Endodermal cell (in vitro differentiated cells): ENCODE data around the gene LHFPL3. TPM values are rescaled to one million over a fixed set of nuclear protein-coding genes. Genes with fewer than 3 reads are reported as not detected.

Source experiments
- DNase-seq: peaks from one replicate; pipeline ENCODE4 v3.0.0-alpha.2; 2017
- H3K27ac ChIP-seq: 2 replicates; pipeline ENCODE4 v1.5.1; 2013; ENCODE audit warnings: mild to moderate bottlenecking, low read depth, low read length, moderate library complexity
- H3K27me3 ChIP-seq: 2 replicates; pipeline ENCODE4 v1.6.1; 2013; ENCODE audit warnings: mild to moderate bottlenecking, low read length, moderate library complexity; ENCODE audit not compliant: insufficient read depth, control insufficient read depth, poor library complexity, severe bottlenecking
- H3K36me3 ChIP-seq: 2 replicates; pipeline ENCODE4 v1.7.0; 2013; ENCODE audit warnings: mild to moderate bottlenecking, low read length, moderate library complexity; ENCODE audit not compliant: control insufficient read depth, insufficient read depth
- H3K4me1 ChIP-seq: one replicate; pipeline ENCODE4 v1.7.0; 2013; ENCODE audit warnings: low read length; ENCODE audit not compliant: control insufficient read depth, insufficient read depth
- H3K4me3 ChIP-seq: 2 replicates; pipeline ENCODE4 v1.5.1; 2013; ENCODE audit warnings: mild to moderate bottlenecking, low read length, moderate library complexity
- H3K9ac ChIP-seq: 2 replicates; pipeline ENCODE4 v1.6.1; 2013; ENCODE audit warnings: mild to moderate bottlenecking, low read length, moderate library complexity; ENCODE audit not compliant: poor library complexity, severe bottlenecking; ENCODE audit errors: extremely low read depth
- H3K9me3 ChIP-seq: 2 replicates; pipeline ENCODE4 v1.6.1; 2013; ENCODE audit warnings: mild to moderate bottlenecking, low read length, moderate library complexity; ENCODE audit not compliant: control insufficient read depth
- H3K27ac Mint-ChIP-seq: 2 replicates; pipeline ENCODE4 v1.8.0; 2020; ENCODE audit warnings: mixed read lengths
- H3K27me3 Mint-ChIP-seq: 2 replicates; pipeline ENCODE4 v1.8.0; 2021; ENCODE audit warnings: mild to moderate bottlenecking, mixed read lengths; ENCODE audit not compliant: insufficient read depth
- H3K36me3 Mint-ChIP-seq: 2 replicates; pipeline ENCODE4 v1.8.0; 2020; ENCODE audit warnings: low read depth, mixed read lengths
- H3K4me1 Mint-ChIP-seq: 2 replicates; pipeline ENCODE4 v1.8.0; 2020; ENCODE audit warnings: mixed read lengths
- H3K4me3 Mint-ChIP-seq: 2 replicates; pipeline ENCODE4 v1.8.0; 2020; ENCODE audit warnings: mild to moderate bottlenecking, moderate library complexity, mixed read lengths
- H3K9me3 Mint-ChIP-seq: 2 replicates; pipeline ENCODE4 v1.8.0; 2020; ENCODE audit warnings: mild to moderate bottlenecking, mixed read lengths
- WGBS, 2 experiments: methylation state at CpG; one replicate each; pipeline versions ENCODE4 v1.1.5 to v1.1.7; 2013; ENCODE audit warnings: missing lambda C conversion rate in 2 of 2, mixed read lengths in 1 of 2; ENCODE audit not compliant: insufficient coverage in 1 of 2, insufficient read length in 1 of 2; 5-methylcytosine and 5-hydroxymethylcytosine counted together
- total RNA-seq, 2 donors: library from RNA; stranded (reverse); fragmentation: NEBNext Ultra II Directional in 1 of 2; extraction: Animal tissue kit (Norgen Biotek cat#: 25700) in 1 of 2; gene quantifications; 2 replicates in 1 of 2; 3 replicates in 1 of 2; pipeline ENCODE4 v1.2.1, GENCODE V29; 2021
- TF ChIP-seq, protein P1 (sequence below): fragments of 200-600 bp; sonication (generic); conservative IDR thresholded peaks from 2 replicates; pipeline ENCODE4 v1.5.0; 2021; ENCODE audit warnings: antibody characterized with exemption, mild to moderate bottlenecking

LHFPL3 gene
- total RNA-seq, 2 donors from 2014 or later: not detected

DNA sequence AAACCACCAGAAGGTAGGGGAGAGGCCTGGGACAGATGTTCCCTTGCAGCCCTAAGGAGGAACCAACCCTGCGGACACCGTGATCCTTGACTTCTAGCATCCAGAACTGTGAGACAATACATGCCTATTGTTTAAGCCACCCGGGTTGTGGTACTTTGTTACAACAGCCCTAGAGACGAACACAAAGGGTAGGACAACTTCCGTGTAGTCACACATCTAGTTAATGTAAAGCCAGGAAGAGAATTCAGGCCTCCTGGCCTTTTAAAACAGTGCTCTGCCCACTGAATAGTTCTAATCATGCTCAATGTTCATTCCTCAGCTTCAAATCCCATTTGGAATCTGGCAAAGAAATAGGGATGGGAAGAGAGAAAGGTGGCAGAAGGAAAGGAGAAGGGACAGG, 445.4 kb downstream of the LHFPL3 start:
- Histone ChIP-seq H3K36me3 (no peaks in the 10 kb centered on the region), H3K27ac (no peak overlapping the region), H3K27me3 (no peaks in the 10 kb centered on the region), H3K9ac (no peak overlapping the region), H3K9me3 (no peaks in the 10 kb centered on the region), H3K4me3 (no peak overlapping the region), H3K4me1 (no peaks in the 10 kb centered on the region)
- H3K4me3 Mint-ChIP-seq: no peak overlapping the region
- no peaks in the 10 kb centered on the region for H3K27me3 Mint-ChIP-seq
- no peak overlapping the region for H3K27ac Mint-ChIP-seq
- WGBS, 2 experiments: 91 to 92% methylated on average over 5 of the region's 5 CpGs
- no peak for DNase-seq
- no peaks in the 10 kb centered on the region for H3K9me3 Mint-ChIP-seq
- peaks cover 11% of the 10 kb centered on the region for H3K4me1 Mint-ChIP-seq
- H3K36me3 Mint-ChIP-seq: no peaks in the 10 kb centered on the region
- TF ChIP-seq, protein P1, sequence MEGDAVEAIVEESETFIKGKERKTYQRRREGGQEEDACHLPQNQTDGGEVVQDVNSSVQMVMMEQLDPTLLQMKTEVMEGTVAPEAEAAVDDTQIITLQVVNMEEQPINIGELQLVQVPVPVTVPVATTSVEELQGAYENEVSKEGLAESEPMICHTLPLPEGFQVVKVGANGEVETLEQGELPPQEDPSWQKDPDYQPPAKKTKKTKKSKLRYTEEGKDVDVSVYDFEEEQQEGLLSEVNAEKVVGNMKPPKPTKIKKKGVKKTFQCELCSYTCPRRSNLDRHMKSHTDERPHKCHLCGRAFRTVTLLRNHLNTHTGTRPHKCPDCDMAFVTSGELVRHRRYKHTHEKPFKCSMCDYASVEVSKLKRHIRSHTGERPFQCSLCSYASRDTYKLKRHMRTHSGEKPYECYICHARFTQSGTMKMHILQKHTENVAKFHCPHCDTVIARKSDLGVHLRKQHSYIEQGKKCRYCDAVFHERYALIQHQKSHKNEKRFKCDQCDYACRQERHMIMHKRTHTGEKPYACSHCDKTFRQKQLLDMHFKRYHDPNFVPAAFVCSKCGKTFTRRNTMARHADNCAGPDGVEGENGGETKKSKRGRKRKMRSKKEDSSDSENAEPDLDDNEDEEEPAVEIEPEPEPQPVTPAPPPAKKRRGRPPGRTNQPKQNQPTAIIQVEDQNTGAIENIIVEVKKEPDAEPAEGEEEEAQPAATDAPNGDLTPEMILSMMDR: no peak

DNA sequence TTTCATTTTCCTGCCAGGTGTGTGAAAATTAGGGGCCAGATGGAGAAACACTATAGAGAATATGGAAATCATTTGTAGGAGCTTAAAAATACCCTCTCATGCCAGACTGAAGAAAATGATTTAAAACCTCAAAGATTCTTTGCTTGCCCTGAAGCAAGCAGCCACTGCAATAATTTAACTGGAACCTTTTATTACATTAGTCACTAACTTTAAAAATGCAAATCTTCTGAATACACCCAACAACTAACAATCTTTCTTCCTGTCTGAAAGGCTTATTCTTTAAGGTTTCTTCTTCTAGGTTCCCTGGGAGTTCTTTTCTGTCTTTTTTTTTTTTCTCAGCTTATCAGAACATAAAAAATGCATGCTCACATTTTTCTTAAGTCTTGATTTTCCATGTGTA, 447.1 kb downstream of the LHFPL3 start:
- Histone ChIP-seq H3K36me3 (no peaks in the 10 kb centered on the region), H3K4me1 (no peaks in the 10 kb centered on the region), H3K4me3 (no peak overlapping the region), H3K9me3 (no peaks in the 10 kb centered on the region), H3K27me3 (no peaks in the 10 kb centered on the region), H3K9ac (no peak overlapping the region), H3K27ac (no peak overlapping the region)
- Mint-ChIP-seq H3K4me3 (no peak overlapping the region), H3K9me3 (no peaks in the 10 kb centered on the region), H3K36me3 (no peaks in the 10 kb centered on the region), H3K27ac (no peak overlapping the region), H3K27me3 (no peaks in the 10 kb centered on the region), H3K4me1 (peaks cover 11% of the 10 kb centered on the region)
- TF ChIP-seq, protein P1: no peak
- no peak for DNase-seq

- no peak overlapping the region for H3K27ac ChIP-seq
- Mint-ChIP-seq H3K4me3 (no peak overlapping the region), H3K4me1 (peaks cover 10% of the 10 kb centered on the region), H3K9me3 (no peaks in the 10 kb centered on the region), H3K36me3 (no peaks in the 10 kb centered on the region), H3K27me3 (no peaks in the 10 kb centered on the region), H3K27ac (no peak overlapping the region)
- H3K4me1 ChIP-seq: no peaks in the 10 kb centered on the region
- H3K27me3 ChIP-seq: no peaks in the 10 kb centered on the region
- no peaks in the 10 kb centered on the region for H3K36me3 ChIP-seq
- TF ChIP-seq, protein P1: no peak
- no peak for DNase-seq
- H3K9me3 ChIP-seq: no peaks in the 10 kb centered on the region
- WGBS, 2 experiments: 62 to 93% methylated on average over 2 to 3 of the region's 3 CpGs
- no peak overlapping the region for H3K9ac ChIP-seq
- H3K4me3 ChIP-seq: no peak overlapping the region
These were observed 448.9 kb downstream of the LHFPL3 start for GRCh38 chr7:104777301-104777800.
